ENCODE measurements around the gene ADAM17. TPM values are rescaled to one million over a fixed set of nuclear protein-coding genes. Genes with fewer than 3 reads are reported as not detected.

ADAM17 gene
- total RNA-seq, 2 donors from 2014 or later: 21.8 to 32.4 TPM

DNA sequence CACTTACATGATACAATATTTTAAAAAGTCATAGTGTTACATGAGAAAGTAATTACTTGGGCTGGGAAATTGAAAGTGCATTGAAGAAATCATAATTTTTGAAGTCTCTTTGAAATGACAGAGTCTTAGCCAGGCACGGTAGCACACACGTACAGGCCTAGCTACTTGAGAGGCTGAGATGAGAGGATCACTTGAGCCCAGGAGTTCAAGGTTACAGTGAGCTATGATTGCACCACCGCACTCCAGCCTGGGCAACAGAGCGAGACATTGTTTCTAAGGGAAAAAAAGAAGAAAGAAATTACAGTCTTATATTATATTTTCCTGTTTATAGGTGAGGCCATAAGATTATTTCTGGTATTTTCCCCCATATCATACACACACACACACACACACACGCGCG, 90.5 kb downstream of the ADAM17 start:
- TF ChIP-seq CTCF (IDR thresholded peaks at IDR 0.05): no peak
- Histone ChIP-seq H3K36me3 (peaks cover 5% of the 10 kb centered on the region), H3K4me1 (ENCODE audit: control insufficient read depth in 1 of 2, low read depth in 2 of 2) (no peaks in the 10 kb centered on the region), H3K9me3 (no peaks in the 10 kb centered on the region), H3K27me3 (replicated peaks; ENCODE audit: insufficient read depth) (no peaks in the 10 kb centered on the region), H3K4me3 (no peak overlapping the region), H3K27ac (no peak overlapping the region)
- ATAC-seq (ENCODE audit: insufficient number of reproducible peaks, low FRiP score, low read depth) (no peak), DNase-seq (ENCODE audit: low spot score) (no peak)

DNA sequence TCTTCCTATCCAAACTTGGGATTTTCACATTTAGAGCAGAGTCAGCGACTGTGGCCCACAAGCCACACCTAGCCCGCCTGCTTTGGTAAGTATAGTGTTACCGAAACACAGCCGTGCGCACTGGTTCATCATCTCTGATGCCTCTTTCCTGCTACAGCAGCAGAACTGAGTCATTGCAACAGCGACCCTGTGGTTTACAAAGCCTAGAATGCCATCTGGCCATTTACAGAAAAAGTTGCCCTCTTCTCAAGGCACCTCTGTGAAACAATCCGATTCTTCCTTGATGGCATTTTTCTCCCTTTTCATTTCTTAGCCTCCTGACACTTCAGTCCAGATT, 92.0 kb downstream of the ADAM17 start:
- no peak for TF ChIP-seq CTCF (IDR thresholded peaks at IDR 0.05)
- Histone ChIP-seq H3K4me1 (ENCODE audit: control insufficient read depth in 1 of 2, low read depth in 2 of 2) (no peaks in the 10 kb centered on the region), H3K36me3 (peaks cover 10% of the 10 kb centered on the region), H3K27ac (no peak overlapping the region), H3K9me3 (no peaks in the 10 kb centered on the region), H3K27me3 (replicated peaks; ENCODE audit: insufficient read depth) (no peaks in the 10 kb centered on the region), H3K4me3 (no peak overlapping the region)
- no peak for DNase-seq (ENCODE audit: low spot score)
- no peak for ATAC-seq (ENCODE audit: insufficient number of reproducible peaks, low FRiP score, low read depth)

GRCh38 chr2:9462886-9463697, 92.5 kb downstream of the ADAM17 start:
- Histone ChIP-seq H3K9me3 (no peaks in the 10 kb centered on the region), H3K27me3 (replicated peaks; ENCODE audit: insufficient read depth) (no peaks in the 10 kb centered on the region), H3K4me1 (ENCODE audit: control insufficient read depth in 1 of 2, low read depth in 2 of 2) (no peaks in the 10 kb centered on the region), H3K4me3 (no peak overlapping the region), H3K36me3 (peaks cover 11% of the 10 kb centered on the region), H3K27ac (no peak overlapping the region)
- DNase-seq (ENCODE audit: low spot score): no peak
- TF ChIP-seq CTCF (IDR thresholded peaks at IDR 0.05): no peak
- no peak for ATAC-seq (ENCODE audit: insufficient number of reproducible peaks, low FRiP score, low read depth)

GRCh38 chr2:9462313-9462712, 93.3 kb downstream of the ADAM17 start:
- no peak for DNase-seq (ENCODE audit: low spot score)
- H3K36me3 ChIP-seq: peaks cover 9% of the 10 kb centered on the region
- H3K27me3 ChIP-seq (replicated peaks; ENCODE audit: insufficient read depth): no peaks in the 10 kb centered on the region
- H3K4me1 ChIP-seq (ENCODE audit: control insufficient read depth in 1 of 2, low read depth in 2 of 2): no peaks in the 10 kb centered on the region
- H3K27ac ChIP-seq: no peak overlapping the region
- no peak for TF ChIP-seq CTCF (IDR thresholded peaks at IDR 0.05)
- ATAC-seq (ENCODE audit: insufficient number of reproducible peaks, low FRiP score, low read depth): no peak
- H3K4me3 ChIP-seq: no peak overlapping the region
- no peaks in the 10 kb centered on the region for H3K9me3 ChIP-seq

- Histone ChIP-seq H3K4me1 (ENCODE audit: control insufficient read depth in 1 of 2, low read depth in 2 of 2) (no peaks in the 10 kb centered on the region), H3K4me3 (no peak overlapping the region), H3K36me3 (peaks cover 9% of the 10 kb centered on the region), H3K27ac (no peak overlapping the region), H3K9me3 (no peaks in the 10 kb centered on the region), H3K27me3 (replicated peaks; ENCODE audit: insufficient read depth) (no peaks in the 10 kb centered on the region)
- DNase-seq (ENCODE audit: low spot score) (no peak), ATAC-seq (ENCODE audit: insufficient number of reproducible peaks, low FRiP score, low read depth) (no peak)
- TF ChIP-seq CTCF (IDR thresholded peaks at IDR 0.05): no peak
Measured at GRCh38 chr2:9461079-9461478, 94.6 kb downstream of the ADAM17 start.

All from thoracic aorta (tissue), 2 donors.